Suprapubic skin (tissue), 4 donors: Measurements from ENCODE around the gene RAB40C.

Experiments
- CTCF ChIP-seq, 2 donors: fragments of 200-600 bp in 1 of 2; fragments of 450-650 bp in 1 of 2; sonication (generic) in 1 of 2; IDR thresholded peaks; one replicate each; pipeline ENCODE4 v1.5.1; 2016 to 2019; ENCODE audit warnings: antibody characterized with exemption in 2 of 2, mild to moderate bottlenecking in 1 of 2, moderate library complexity in 1 of 2
- POLR2A ChIP-seq, 2 donors: fragments of 450-650 bp; IDR thresholded peaks; one replicate each; pipeline ENCODE4 v1.6.1; 2017; ENCODE audit warnings: antibody characterized with exemption in 2 of 2, mild to moderate bottlenecking in 2 of 2, moderate library complexity in 2 of 2
- POLR2AphosphoS5 ChIP-seq, 3 donors: sonication (generic); formaldehyde crosslinking; IDR thresholded peaks; one replicate each; pipeline ENCODE4 v1.6.1; 2017; ENCODE audit warnings: antibody characterized with exemption in 3 of 3

- TF ChIP-seq CTCF (IDR thresholded peaks at IDR 0.05) (no peak), POLR2A (IDR thresholded peaks at IDR 0.05) (no peak), POLR2AphosphoS5 (IDR thresholded peaks at IDR 0.05) (no peak)
Observed at GRCh38 chr16:596736-597060, 6.8 kb downstream of the RAB40C start.
